ENCODE data around the gene IFT43.

Gene IFT43

GRCh38 chr14:76081642-76082041 lies 96.1 kb downstream of the IFT43 start:
- Histone ChIP-seq H3K4me2 (ENCODE audit: low read depth, low read length) (no peak overlapping the region), H3K4me3 (ENCODE audit: low read length) (no peak overlapping the region), H2AFZ (ENCODE audit: low read length) (no peak overlapping the region), H3K36me3 (replicated peaks; ENCODE audit: insufficient read depth, low read length) (no peaks in the 10 kb centered on the region), H3F3A (ENCODE audit: insufficient read depth, low read length) (no peaks in the 10 kb centered on the region), H3K9ac (ENCODE audit: low read length) (no peak overlapping the region), H3K9me3 (replicated peaks; ENCODE audit: insufficient read depth, low read length) (no peaks in the 10 kb centered on the region), H3K4me1 (ENCODE audit: low read length) (no peaks in the 10 kb centered on the region), H4K20me1 (ENCODE audit: insufficient read depth, low read length) (no peaks in the 10 kb centered on the region), H3K27ac (ENCODE audit: low read length) (no peak overlapping the region), H3K27me3 (replicated peaks; ENCODE audit: insufficient read depth, low read length) (no peaks in the 10 kb centered on the region), H3K79me2 (ENCODE audit: low read length) (no peaks in the 10 kb centered on the region), H3K9me2 (replicated peaks; ENCODE audit: insufficient read depth, low read length) (no peaks in the 10 kb centered on the region)
- TF ChIP-seq CTCF (IDR thresholded peaks at IDR 0.05; ENCODE audit: low read length) (no peak), EZH2phosphoT487 (IDR thresholded peaks at IDR 0.05; ENCODE audit: low read length) (no peak), EZH2 (optimal IDR thresholded peaks at IDR 0.05; ENCODE audit: low read depth, low read length) (no peak)
- DNase-seq, result no peak

GRCh38 chr14:76083796-76084765 lies 98.5 kb downstream of the IFT43 start:
- Histone ChIP-seq H3K27me3 (replicated peaks; ENCODE audit: insufficient read depth, low read length) (no peaks in the 10 kb centered on the region), H4K20me1 (ENCODE audit: insufficient read depth, low read length) (no peaks in the 10 kb centered on the region), H3K9me2 (replicated peaks; ENCODE audit: insufficient read depth, low read length) (no peaks in the 10 kb centered on the region), H3K27ac (ENCODE audit: low read length) (no peak overlapping the region), H3K9me3 (replicated peaks; ENCODE audit: insufficient read depth, low read length) (no peaks in the 10 kb centered on the region), H3K79me2 (ENCODE audit: low read length) (no peaks in the 10 kb centered on the region), H3K36me3 (replicated peaks; ENCODE audit: insufficient read depth, low read length) (no peaks in the 10 kb centered on the region), H3K4me3 (ENCODE audit: low read length) (no peak overlapping the region), H3K4me1 (ENCODE audit: low read length) (no peaks in the 10 kb centered on the region), H3K9ac (ENCODE audit: low read length) (no peak overlapping the region), H3K4me2 (ENCODE audit: low read depth, low read length) (no peak overlapping the region), H2AFZ (ENCODE audit: low read length) (no peak overlapping the region), H3F3A (ENCODE audit: insufficient read depth, low read length) (no peaks in the 10 kb centered on the region)
- TF ChIP-seq EZH2 (optimal IDR thresholded peaks at IDR 0.05; ENCODE audit: low read depth, low read length) (no peak), EZH2phosphoT487 (IDR thresholded peaks at IDR 0.05; ENCODE audit: low read length) (no peak), CTCF (IDR thresholded peaks at IDR 0.05; ENCODE audit: low read length) (no peak)
- DNase-seq, result no peak

GRCh38 chr14:76085358-76085757 lies 99.8 kb downstream of the IFT43 start:
- no peak overlapping the region for H3K4me3 ChIP-seq (ENCODE audit: low read length)
- no peaks in the 10 kb centered on the region for H3K9me2 ChIP-seq (replicated peaks; ENCODE audit: insufficient read depth, low read length)
- no peak overlapping the region for H2AFZ ChIP-seq (ENCODE audit: low read length)
- no peak for TF ChIP-seq CTCF (IDR thresholded peaks at IDR 0.05; ENCODE audit: low read length)
- TF ChIP-seq EZH2 (optimal IDR thresholded peaks at IDR 0.05; ENCODE audit: low read depth, low read length), result no peak
- TF ChIP-seq EZH2phosphoT487 (IDR thresholded peaks at IDR 0.05; ENCODE audit: low read length), result no peak
- no peaks in the 10 kb centered on the region for H4K20me1 ChIP-seq (ENCODE audit: insufficient read depth, low read length)
- DNase-seq, result no peak
- H3K4me1 ChIP-seq (ENCODE audit: low read length), result no peaks in the 10 kb centered on the region
- no peak overlapping the region for H3K27ac ChIP-seq (ENCODE audit: low read length)
- no peaks in the 10 kb centered on the region for H3K79me2 ChIP-seq (ENCODE audit: low read length)
- H3K4me2 ChIP-seq (ENCODE audit: low read depth, low read length), result no peak overlapping the region
- H3K27me3 ChIP-seq (replicated peaks; ENCODE audit: insufficient read depth, low read length), result no peaks in the 10 kb centered on the region
- no peaks in the 10 kb centered on the region for H3K9me3 ChIP-seq (replicated peaks; ENCODE audit: insufficient read depth, low read length)
- no peak overlapping the region for H3K9ac ChIP-seq (ENCODE audit: low read length)
- H3K36me3 ChIP-seq (replicated peaks; ENCODE audit: insufficient read depth, low read length), result no peaks in the 10 kb centered on the region
- no peaks in the 10 kb centered on the region for H3F3A ChIP-seq (ENCODE audit: insufficient read depth, low read length)

Data from MM.1S (cell line).